Heart left ventricle (tissue), 13 donors: ENCODE measurements around the gene CDC14B.

Experiments
- POLR2A ChIP-seq, 2 donors: fragments of 450-650 bp; IDR thresholded peaks; one replicate each; pipeline ENCODE4 v1.6.1; 2017; ENCODE audit warnings: antibody characterized with exemption in 2 of 2, mild to moderate bottlenecking in 2 of 2, moderate library complexity in 2 of 2
- TF ChIP-seq, protein P1 (sequence below), 12 donors: fragments of 200-600 bp; sonication (generic) in 4 of 12; IDR thresholded peaks; one replicate each; pipeline versions ENCODE4 v1.5.0 to v1.8.0; 2018 to 2022; ENCODE audit warnings: antibody characterized with exemption in 12 of 12, mild to moderate bottlenecking in 5 of 12
- donor health status: ischemic (EF 13 %, LVEDD 7.1; RV severe dilation, severe dysfunction).
- donor health status: DM: no; HTN: yes; CAD: no.
- donor health status: DM: no; HTN: no; CAD: no.
- donor health status: ischemic (EF 25% LVEDD 6.9; RV normal size, moderate dysfunction).
- donor health status: ischemic (EF 25% LVEDD 5.7; RV mildly dilated, moderate dysfunction).
- donor health status: ischemic (EF 35%, LVEDD 5.7; RV mildly dilated, moderate dysfunction).
- donor health status: nonischemic (EF 11% LVEDD 7.7; RV severe dilation, severe dysfunction).
- donor health status: DM: yes; HTN: yes; CAD: no.
- donor health status: PGD.
- donor health status: ischemic (EF 29% LVEDD 5.4; RV normal size, mild dysfunction).
- donor health status: nonischemic (EF 23%, LVEDD 6.1; RV moderate dilation, normal function).

- TF ChIP-seq, protein P1, sequence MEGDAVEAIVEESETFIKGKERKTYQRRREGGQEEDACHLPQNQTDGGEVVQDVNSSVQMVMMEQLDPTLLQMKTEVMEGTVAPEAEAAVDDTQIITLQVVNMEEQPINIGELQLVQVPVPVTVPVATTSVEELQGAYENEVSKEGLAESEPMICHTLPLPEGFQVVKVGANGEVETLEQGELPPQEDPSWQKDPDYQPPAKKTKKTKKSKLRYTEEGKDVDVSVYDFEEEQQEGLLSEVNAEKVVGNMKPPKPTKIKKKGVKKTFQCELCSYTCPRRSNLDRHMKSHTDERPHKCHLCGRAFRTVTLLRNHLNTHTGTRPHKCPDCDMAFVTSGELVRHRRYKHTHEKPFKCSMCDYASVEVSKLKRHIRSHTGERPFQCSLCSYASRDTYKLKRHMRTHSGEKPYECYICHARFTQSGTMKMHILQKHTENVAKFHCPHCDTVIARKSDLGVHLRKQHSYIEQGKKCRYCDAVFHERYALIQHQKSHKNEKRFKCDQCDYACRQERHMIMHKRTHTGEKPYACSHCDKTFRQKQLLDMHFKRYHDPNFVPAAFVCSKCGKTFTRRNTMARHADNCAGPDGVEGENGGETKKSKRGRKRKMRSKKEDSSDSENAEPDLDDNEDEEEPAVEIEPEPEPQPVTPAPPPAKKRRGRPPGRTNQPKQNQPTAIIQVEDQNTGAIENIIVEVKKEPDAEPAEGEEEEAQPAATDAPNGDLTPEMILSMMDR (IDR thresholded peaks at IDR 0.05), result no peak
- TF ChIP-seq POLR2A (IDR thresholded peaks at IDR 0.05), result no peak
These were observed 15.7 kb downstream of the CDC14B start for GRCh38 chr9:96604004-96604319.
